Measurements from ENCODE around the gene TAOK3.

DNA sequence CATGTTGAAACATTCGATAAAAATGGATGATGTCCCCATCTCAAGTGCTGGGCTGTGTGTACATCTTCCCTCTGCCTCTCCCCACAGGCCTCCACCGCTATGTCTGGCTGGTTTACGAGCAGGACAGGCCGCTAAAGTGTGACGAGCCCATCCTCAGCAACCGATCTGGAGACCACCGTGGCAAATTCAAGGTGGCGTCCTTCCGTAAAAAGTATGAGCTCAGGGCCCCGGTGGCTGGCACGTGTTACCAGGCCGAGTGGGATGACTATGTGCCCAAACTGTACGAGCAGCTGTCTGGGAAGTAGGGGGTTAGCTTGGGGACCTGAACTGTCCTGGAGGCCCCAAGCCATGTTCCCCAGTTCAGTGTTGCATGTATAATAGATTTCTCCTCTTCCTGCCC, 228.2 kb downstream of the TAOK3 start:
- TF ChIP-seq, protein P1, sequence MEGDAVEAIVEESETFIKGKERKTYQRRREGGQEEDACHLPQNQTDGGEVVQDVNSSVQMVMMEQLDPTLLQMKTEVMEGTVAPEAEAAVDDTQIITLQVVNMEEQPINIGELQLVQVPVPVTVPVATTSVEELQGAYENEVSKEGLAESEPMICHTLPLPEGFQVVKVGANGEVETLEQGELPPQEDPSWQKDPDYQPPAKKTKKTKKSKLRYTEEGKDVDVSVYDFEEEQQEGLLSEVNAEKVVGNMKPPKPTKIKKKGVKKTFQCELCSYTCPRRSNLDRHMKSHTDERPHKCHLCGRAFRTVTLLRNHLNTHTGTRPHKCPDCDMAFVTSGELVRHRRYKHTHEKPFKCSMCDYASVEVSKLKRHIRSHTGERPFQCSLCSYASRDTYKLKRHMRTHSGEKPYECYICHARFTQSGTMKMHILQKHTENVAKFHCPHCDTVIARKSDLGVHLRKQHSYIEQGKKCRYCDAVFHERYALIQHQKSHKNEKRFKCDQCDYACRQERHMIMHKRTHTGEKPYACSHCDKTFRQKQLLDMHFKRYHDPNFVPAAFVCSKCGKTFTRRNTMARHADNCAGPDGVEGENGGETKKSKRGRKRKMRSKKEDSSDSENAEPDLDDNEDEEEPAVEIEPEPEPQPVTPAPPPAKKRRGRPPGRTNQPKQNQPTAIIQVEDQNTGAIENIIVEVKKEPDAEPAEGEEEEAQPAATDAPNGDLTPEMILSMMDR (conservative IDR thresholded peaks at IDR 0.05; ENCODE audit: low read length): no peak
- TF ChIP-seq EZH2phosphoT487 (IDR thresholded peaks at IDR 0.05; ENCODE audit: borderline replicate concordance): no peak

Measured in Loucy (cell line).